ENCODE measurements around the gene NTRK3.

- TF ChIP-seq FOS (IDR thresholded peaks at IDR 0.05; ENCODE audit: borderline replicate concordance, insufficient read depth, low read length) (no peak), POLR2AphosphoS5 (IDR thresholded peaks at IDR 0.05; ENCODE audit: insufficient read depth, low read depth, low read length) (no peak), EZH2 (IDR thresholded peaks at IDR 0.05; ENCODE audit: borderline replicate concordance, low read depth, low read length, severe bottlenecking) (no peak)
Measured at GRCh38 chr15:87940768-87941167, 315.8 kb downstream of the NTRK3 start.

All from endothelial cell of umbilical vein (primary cell).